Hematopoietic multipotent progenitor cell (in vitro differentiated cells): ENCODE data around the gene RSKR. TPM values are rescaled to one million over a fixed set of nuclear protein-coding genes. Genes with fewer than 3 reads are reported as not detected.

Experiments
- total RNA-seq: library from RNA; depleted of rRNA; stranded (reverse); fragments of >200 nt; gene quantifications from one replicate; pipeline ENCODE4 v1.2.3, GENCODE V29; 2012

Gene RSKR
- total RNA-seq, 1 donor, result 8.1 TPM

Other genes with a start within 250 kb of the RSKR start
- not detected for gene SEBOX, start 249.0 kb downstream of the RSKR start, total RNA-seq
- gene VTN, start 243.9 kb downstream of the RSKR start, total RNA-seq, result not detected
- 32.3 TPM for gene SARM1, start 242.5 kb downstream of the RSKR start, total RNA-seq
- gene SLC46A1, start 208.0 kb downstream of the RSKR start, total RNA-seq, result 3.5 TPM
- gene SLC13A2, start 140.5 kb downstream of the RSKR start, total RNA-seq, result not detected
- not detected for gene FOXN1, start 107.8 kb downstream of the RSKR start, total RNA-seq
- gene UNC119, start 61.6 kb downstream of the RSKR start, total RNA-seq, result 12.1 TPM
- gene PIGS, start 42.7 kb downstream of the RSKR start, total RNA-seq, result 71.6 TPM
- 55.5 TPM for gene ALDOC, start 37.3 kb downstream of the RSKR start, total RNA-seq
- gene SPAG5, start 15.2 kb downstream of the RSKR start, total RNA-seq, result 6.2 TPM
- 142 TPM for gene BLTP2, start 31.0 kb upstream of the RSKR start, total RNA-seq
- gene SDF2, start 47.7 kb upstream of the RSKR start, total RNA-seq, result 56.3 TPM
- 61.9 TPM for gene SUPT6H, start 48.0 kb upstream of the RSKR start, total RNA-seq
- gene PROCA1, start 97.7 kb upstream of the RSKR start, total RNA-seq, result 3.5 TPM
- gene RAB34, start 103.7 kb upstream of the RSKR start, total RNA-seq, result 160 TPM
- 745 TPM for gene RPL23A, start 105.8 kb upstream of the RSKR start, total RNA-seq
- 1.1 TPM for gene TLCD1, start 112.0 kb upstream of the RSKR start, total RNA-seq
- 12.4 TPM for gene NEK8, start 114.6 kb upstream of the RSKR start, total RNA-seq
- gene TRAF4, start 129.8 kb upstream of the RSKR start, total RNA-seq, result 42.3 TPM
- gene FAM222B, start 228.6 kb upstream of the RSKR start, total RNA-seq, result 19.1 TPM
- gene ERAL1, start 240.8 kb upstream of the RSKR start, total RNA-seq, result 47.4 TPM